HUDEP-2 (cell line): Measurements from ENCODE around the gene CYTH2.

ENCODE experiments used
- DNase-seq, 76 experiments: peaks; one replicate each; lab custom pipeline; 2025; ENCODE audit not compliant: unreplicated experiment in 76 of 76; lab: John Stamatoyannopoulos, UW

Gene CYTH2, protein sequence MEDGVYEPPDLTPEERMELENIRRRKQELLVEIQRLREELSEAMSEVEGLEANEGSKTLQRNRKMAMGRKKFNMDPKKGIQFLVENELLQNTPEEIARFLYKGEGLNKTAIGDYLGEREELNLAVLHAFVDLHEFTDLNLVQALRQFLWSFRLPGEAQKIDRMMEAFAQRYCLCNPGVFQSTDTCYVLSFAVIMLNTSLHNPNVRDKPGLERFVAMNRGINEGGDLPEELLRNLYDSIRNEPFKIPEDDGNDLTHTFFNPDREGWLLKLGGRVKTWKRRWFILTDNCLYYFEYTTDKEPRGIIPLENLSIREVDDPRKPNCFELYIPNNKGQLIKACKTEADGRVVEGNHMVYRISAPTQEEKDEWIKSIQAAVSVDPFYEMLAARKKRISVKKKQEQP

DNA sequence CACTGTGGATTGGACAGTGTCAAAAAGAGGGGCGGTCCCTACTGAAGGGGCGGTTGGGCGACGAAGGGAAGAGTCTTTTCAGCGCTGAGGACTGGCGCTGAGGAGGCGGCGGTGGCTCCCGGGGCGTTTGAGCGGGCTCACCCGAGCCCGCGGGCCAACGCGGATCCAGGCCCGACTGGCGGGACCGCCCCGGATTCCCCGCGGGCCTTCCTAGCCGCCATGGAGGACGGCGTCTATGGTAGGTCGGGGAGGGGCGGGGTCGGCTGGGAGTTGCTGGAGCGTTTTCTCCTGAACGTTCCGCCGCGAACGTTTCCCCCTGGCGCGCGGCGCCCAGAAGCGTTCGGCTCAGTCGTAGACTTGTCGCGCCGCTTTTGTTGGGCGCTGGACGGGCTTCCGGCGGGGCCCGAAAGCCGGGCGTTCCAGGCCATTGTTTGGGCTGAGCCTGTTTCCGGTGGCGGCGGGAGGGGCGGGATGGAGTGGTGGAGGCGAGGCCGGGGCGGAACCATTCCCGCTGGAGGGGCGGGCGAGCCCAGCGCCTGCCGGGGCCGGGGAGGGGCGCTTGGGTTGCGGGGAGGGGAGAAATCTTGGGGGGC is at the start of gene CYTH2:
CYTH2 (plus strand) TSS at position 81 of the 593 bp plus-strand sequence; CDS start at position 220, 139 bp downstream.
- DNase-seq: peak in 74 of 76 experiments; percentile 20 to 93 (median 81)

DNA sequence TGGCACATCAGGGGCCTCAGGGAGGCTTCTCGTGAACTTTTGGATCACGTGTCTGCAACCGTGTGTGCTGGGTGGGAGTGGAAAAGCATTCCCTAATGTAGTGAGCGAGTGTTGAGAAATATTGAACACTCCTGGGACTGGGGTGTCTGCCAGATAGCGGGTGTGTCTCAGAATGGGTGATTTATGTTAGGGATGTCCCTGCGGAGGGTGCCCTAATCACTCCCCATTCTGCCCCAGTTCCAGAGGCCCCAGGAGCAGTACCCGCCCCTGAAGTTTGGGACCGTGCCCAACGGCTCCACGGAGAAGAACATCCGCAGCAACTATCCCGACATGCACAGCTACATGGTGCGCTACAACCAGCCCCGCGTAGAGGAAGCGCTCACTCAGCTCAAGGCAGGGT is 47.6 kb upstream of the CYTH2 start:
- DNase-seq: peak in 1 of 76 experiments; percentile 10

DNA sequence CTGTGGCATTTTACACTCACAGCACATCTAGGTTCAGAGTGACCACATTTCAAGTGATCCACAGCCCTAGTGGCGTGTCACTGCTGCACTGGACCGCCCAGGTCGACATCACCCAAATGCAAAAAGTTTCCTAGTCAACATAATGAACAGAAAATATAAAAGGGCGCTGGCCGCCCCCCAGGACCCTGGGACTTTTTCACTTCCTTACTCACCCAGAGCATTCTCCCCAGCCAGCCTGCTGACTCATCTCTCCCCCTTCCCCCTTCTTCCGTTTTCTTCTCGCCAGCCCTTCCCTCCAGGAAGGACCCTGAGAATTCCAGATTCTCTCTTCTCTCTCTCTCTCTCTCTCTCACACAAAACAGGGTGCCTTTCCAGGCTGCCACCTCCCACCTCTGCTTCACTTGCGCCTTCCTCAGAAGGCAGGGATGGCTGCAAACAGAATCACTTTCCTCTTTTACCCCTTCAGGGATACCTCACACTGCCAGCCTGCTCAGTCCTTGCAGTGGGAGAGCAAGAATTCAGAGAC is 44.4 kb upstream of the CYTH2 start:
- DNase-seq: no peak

DNA sequence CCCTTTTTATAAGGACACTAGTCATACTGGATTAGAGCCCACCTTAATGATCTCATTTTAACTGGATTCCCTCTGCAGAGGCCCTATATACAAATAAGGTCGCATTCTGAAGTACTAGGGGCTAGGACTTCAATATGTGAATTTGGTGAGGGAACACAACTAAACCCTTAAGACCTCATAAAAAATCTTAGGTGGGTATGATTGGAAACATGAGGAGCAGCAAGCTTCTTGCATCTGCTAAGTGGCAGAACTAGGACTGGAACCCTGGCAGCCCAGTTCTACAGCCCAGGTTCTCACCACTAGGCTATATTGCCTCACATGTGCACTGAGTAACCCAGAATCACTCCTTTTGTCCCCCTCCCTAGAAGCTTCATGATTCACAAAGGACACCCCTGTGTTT is 40.5 kb upstream of the CYTH2 start:
- DNase-seq: no peak

DNA sequence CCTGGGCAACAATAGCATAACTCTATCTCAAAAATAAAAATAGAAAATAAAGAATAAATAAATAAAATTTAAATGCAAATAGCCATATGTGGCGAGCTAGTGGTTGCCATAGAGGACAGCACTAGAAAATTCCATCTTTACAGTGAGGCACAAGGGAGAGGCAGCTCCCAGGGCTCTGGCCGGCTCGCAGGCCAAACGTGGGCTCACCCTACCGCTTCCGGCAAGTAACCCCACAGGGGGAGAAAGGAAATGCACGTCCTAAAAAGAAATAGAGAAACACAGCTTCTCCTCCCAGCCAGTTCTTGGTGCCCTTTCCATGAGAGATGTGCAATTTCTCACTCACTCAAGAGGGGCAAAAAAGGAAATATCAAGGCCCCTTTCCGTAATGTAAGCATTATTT is 35.8 kb upstream of the CYTH2 start:
- DNase-seq: no peak

DNA sequence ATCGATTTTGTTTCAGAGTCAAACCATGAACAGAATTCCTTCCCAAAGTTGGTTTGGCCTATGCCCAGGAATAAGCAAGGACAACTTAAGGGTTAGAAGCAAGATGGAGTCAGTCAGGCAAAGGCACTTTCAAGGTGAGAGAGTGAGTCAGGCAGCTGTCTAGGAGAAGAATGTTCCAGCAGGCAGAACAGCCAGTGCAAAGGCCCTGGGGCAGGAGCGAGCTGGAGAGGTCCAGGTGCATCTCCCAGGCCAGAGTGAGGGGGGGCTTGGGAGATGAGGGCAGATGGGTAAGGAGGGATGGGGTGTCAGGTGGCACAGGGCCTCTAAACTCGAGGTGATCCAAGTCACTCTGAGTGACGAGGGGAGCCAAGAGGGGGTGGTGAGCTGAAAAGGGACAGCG is 32.6 kb upstream of the CYTH2 start:
- no peak for DNase-seq

DNA sequence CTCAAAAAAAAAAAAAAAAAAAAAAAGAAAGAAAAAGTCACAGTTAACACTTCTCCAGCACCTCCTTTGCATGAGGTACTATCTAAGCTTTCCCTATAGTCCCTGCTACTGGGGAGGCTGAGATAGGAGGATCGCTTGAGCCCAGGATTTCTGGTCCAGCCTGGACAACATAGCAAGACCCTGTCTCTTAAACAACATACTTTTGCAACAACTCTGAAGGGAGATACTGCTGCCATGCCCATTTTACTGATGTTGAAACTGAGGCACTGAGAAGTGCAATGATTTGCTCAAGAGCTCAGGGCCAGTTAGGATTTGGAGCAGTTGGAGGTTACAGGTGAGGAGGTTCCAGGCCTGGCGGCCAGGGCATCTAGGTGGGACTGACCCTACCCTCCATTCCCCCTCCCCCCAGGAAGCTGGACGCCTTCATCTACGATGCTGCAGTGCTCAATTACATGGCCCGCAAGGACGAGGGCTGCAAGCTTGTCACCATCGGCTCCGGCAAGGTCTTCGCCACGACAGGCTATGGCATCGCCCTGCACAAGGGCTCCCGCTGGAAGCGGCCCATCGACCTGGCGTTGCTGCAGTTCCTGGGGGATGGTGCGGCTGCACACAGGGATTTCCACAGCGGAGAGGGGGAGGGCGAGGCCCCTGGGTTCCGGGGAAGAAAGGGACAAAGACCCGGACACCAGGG is 27.7 kb upstream of the CYTH2 start:
- DNase-seq: no peak

DNA sequence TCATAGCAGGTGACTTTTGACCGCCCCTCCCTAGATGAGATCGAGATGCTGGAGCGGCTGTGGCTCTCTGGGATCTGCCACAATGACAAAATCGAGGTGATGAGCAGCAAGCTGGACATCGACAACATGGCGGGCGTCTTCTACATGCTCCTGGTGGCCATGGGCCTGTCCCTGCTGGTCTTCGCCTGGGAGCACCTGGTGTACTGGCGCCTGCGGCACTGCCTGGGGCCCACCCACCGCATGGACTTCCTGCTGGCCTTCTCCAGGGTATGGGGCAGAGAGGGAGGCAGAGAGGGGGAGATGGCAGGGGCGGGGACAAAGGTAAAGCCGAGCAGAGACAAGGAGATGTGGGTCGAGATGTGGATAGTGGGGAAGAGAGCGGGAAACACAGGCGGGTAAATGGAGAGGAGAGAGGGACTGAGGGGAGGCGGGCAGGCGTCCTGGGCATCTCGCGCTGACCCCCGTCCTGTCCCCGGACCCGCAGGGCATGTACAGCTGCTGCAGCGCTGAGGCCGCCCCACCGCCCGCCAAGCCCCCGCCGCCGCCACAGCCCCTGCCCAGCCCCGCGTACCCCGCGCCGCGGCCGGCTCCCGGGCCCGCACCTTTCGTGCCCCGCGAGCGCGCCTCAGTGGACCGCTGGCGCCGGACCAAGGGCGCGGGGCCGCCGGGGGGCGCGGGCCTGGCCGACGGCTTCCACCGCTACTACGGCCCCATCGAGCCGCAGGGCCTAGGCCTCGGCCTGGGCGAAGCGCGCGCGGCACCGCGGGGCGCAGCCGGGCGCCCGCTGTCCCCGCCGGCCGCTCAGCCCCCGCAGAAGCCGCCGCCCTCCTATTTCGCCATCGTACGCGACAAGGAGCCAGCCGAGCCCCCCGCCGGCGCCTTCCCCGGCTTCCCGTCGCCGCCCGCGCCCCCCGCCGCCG is 26.8 kb upstream of the CYTH2 start:
- no peak for DNase-seq

DNA sequence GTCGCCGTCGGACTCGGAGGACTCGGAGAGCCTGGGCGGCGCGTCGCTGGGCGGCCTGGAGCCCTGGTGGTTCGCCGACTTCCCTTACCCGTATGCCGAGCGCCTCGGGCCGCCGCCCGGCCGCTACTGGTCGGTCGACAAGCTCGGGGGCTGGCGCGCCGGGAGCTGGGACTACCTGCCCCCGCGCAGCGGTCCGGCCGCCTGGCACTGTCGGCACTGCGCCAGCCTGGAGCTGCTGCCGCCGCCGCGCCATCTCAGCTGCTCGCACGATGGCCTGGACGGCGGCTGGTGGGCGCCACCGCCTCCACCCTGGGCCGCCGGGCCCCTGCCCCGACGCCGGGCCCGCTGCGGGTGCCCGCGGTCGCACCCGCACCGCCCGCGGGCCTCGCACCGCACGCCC is 25.9 kb upstream of the CYTH2 start:
- peak in 7 of 76 experiments; percentile 7 to 40 (median 20) for DNase-seq

DNA sequence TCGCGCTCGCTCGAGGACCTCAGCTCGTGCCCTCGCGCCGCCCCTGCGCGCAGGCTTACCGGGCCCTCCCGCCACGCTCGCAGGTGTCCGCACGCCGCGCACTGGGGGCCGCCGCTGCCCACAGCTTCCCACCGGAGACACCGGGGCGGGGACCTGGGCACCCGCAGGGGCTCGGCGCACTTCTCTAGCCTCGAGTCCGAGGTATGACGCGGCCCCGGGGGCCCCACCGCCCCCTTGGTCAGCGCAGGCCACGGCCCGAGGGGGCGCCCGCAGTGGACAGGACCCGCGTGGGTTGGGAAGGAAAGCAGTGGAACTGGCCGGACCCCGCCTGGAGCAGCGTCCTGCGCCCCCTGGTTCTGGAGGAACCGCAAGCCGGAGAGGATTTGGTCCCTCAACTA is 25.4 kb upstream of the CYTH2 start:
- no peak for DNase-seq

DNA sequence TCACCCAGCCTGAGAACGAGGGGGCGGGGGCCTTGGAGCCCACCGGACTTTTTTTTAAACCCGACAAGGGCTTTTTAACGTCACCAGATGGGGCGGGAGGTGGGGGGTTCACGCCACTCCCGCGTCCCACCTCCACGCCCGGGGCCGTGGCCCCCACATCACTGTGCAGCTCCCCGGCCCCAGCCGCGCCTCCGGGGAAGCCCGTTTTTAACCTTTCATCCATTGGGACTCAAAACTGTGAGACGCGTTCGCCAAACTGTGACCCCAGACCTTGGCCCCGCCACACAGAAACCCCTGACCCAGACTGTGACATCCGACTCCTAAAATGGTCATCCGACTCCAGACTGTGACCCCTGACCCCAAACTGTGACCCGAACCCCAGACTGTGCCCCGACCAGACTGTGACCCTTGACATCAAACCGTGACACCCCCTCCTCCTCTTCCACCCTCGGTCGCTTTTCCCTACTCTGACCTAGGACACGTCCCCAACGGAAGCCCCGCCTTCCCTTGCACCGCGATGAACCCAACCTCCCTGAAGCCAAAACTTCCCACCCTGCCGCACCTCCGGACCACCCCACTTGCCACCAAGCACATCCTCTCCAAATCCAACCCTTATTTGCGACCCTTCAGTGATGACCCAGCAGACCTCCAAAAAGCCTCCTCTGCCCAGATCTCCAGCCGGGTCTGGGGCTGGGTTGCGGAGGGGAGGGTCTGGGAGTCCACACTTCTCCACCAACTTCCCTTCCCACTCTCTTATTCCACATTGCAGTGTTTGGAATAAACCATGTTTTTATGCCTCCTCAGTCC is 24.8 kb upstream of the CYTH2 start:
- peak in 1 of 76 experiments; percentile 18 for DNase-seq

DNA sequence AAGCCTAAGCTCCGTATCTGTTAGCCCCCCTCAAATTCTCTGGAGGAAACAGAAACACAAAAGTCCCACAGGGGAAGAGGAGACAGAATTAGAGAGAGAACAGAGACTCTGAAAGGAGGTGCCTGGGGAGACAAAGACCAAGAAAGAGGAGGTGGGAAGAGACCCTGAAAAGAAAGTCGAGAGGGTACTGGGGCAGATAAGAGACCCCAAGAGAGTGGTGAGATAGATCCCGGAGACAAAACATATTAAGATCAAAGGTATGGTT is 24.3 kb upstream of the CYTH2 start:
- DNase-seq: peak in 1 of 76 experiments; percentile 37

DNA sequence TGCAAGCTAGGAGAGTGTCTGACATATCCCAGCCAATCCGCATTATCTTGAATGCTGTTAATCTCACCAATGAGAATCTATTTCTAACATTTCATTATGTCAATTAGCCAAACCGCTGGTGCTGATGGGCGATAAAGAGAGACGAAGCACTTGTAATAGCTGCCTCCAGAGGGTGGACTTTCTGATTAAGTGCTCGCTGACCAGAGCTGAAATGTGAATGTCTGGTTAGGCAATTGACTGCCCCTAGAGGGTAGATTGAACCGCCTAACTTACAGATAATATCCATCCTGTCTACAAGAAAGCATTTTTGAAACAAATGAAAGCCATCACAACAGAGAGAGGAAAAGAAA is 23.9 kb upstream of the CYTH2 start:
- peak in 72 of 76 experiments; percentile 32 to 95 (median 71) for DNase-seq

DNA sequence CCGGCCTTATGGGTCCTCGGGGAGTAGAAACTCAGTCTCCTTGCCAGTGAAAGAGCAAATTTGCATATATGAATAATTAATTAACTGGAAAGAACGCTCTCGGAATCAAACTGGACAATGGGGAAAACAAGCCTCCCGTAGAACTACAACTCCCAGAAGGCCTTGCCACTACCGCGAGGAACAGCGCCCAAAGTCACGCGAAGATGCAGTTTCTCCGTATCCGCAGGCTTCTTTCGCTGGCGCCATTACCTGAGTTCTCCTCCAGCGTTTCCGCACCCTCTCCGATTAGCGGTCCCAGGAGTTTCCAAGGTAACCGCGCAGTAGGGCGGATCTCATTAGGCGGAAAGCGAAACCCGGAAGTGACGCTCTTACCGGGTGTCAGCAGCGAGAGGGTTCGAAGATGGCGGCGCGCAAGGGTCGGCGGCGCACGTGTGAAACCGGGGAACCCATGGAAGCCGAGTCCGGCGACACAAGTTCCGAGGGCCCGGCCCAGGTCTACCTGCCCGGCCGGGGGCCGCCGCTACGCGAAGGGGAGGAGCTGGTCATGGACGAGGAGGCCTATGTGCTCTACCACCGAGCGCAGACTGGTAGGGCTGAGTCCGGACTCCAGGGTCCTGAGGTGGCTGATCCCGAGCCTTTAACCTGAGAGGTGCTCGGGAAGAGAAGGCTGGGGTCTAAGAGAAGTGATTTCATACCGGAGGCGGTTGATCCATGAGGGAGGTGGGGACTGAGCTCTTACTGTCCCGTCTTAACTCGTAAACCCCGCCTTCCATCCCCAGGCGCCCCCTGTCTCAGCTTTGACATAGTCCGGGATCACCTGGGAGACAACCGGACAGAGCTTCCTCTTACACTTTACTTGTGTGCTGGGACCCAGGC is 23.3 kb upstream of the CYTH2 start, which contains the start of gene GRWD1:
GRWD1 (plus strand) TSS at position 378 of the 876 bp plus-strand sequence; CDS start at position 401, 23 bp downstream.
- peak; percentile 69 to 98 (median 94) for DNase-seq

DNA sequence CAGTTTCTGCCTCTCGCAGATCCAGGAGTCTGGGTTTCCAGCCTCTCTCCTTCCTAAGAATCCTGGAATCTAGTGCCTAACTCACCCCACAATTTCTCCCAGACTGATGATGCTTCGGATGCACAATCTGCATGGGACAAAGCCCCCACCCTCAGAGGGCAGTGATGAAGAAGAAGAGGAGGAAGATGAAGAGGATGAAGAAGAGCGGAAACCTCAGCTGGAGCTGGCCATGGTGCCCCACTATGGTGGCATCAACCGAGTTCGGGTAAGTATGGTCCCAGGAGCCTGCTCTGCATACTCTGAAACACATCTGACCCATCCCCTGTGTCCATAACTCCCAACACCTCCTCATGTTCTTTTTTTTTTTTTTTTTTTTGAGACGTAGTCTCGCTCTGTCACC is 22.6 kb upstream of the CYTH2 start:
- no peak for DNase-seq

DNA sequence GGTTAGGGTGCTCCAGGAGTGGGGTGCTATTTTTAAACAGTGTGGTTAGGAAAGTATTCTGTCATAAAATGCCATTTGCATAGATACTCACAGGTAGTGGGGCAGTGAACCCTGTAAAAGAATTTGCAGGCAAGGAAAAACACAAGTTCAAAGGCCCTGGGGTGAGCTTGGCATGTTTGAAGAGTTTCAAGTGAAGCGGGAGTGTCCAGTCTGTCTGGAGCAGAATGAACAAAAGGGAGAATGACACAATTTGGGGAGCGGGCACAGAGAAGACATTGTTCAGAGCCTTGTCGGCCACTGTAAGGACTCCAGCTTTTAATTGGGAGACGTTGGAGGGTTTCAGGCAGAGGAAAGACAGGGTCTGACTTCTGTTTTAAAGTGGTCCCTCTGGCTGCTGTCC is 20.6 kb upstream of the CYTH2 start:
- DNase-seq: no peak

DNA sequence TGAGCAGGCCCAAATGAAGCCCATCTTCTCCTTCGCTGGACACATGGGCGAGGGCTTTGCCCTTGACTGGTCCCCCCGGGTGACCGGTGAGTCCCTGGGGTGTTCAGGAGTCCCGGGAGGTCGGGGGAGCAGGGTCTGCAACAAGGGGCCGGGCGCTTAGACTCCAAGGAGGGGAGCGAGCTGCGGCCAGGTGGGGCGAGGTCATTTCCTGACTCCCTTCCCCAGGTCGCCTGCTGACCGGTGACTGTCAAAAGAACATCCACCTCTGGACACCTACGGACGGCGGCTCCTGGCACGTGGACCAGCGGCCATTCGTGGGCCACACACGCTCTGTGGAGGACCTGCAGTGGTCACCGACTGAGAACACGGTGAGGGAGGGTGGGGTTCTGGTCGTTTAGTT is 18.7 kb upstream of the CYTH2 start:
- DNase-seq: no peak

DNA sequence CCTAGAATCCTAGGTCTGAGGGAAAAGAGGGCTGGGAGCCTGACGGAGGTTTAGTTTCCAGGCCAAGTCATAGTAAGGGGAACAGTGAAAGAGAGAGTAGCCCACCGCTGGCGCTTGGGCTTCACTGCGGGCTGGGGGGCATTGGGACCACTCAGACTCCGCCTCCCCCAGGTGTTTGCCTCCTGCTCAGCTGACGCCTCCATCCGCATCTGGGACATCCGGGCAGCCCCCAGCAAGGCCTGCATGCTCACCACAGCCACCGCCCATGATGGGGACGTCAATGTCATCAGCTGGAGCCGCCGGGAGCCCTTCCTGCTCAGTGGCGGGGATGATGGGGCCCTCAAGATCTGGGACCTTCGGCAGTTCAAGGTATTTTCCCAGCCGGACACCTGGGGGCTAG is 18.3 kb upstream of the CYTH2 start:
- no peak for DNase-seq

DNA sequence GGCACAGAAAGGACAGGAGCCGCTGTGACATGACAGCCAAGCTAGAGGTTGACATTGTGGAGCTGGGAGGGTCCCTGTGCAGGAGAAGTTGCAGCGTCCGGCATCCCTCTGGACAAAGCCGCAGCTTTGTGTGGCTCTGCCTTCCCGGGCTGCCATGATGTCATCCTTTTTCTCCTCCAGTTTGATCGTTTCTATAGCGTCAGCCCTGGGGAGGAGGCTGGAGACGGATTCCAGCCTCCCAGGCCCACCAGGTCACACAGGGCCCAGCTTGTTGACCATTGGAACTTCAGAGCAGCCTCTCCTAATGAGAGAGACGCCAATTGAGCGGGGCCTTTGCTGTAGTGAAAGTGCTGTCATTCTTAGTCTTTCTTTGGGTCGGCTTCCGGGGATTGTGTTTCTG is 17.5 kb upstream of the CYTH2 start:
- no peak for DNase-seq
